CD4-positive, alpha-beta T cell treated with Interleukin-21 for 1 hour (primary cell): Measurements from ENCODE around the gene FBP2.
"Not testable (repeated sequence)": the region's sequence is repeated elsewhere in the genome, so short reads cannot be mapped to it uniquely, and the experiment has no call there.

Source experiments
- DNase-seq: peaks from one replicate; pipeline ENCODE4 v3.0.0-alpha.2; 2020

Gene FBP2

DNA sequence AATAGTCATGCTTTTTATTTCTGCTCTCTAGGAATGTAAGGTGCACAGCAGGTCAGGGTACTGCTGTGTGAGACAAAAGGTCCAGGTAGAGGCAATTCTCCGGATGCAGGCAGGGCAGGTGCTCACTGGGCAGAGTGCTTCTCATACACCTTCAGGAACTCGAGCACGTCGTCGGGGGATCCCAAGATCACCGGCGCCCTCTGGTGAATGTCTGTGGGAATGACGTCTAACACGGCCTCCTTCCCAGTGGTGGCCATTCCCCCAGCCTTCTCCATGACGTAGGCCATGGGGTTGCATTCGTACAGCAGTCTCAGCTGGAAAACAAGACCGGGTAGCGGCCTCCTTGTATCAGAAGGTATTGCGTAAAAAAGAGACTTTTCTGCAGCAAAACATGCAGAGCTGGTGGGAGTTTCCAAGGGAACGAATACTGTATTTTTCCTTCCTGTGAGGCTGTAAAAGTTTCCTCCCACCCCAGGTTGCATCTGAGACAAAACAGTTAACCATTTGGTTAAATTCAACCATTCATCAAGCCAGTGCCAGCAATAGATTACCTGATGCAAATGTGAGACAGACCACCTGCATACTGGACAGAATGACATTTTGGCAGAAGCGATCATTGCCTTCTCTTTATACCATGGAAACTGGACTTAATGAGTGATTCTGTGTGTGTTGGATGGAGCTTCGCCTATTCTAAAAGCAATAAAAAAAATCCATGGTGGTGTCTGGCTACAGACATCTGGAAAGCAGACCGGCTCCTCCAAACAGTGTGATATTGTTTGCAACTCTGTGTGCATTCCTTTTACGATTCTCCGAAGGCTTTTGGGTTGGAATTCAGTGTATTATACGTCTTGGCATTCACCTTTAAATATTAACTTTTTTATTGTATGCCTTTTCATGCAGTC lies 9.9 kb upstream of the FBP2 start:
- DNase-seq, result peak; percentile 58

- no peak for DNase-seq
These were observed 9.0 kb upstream of the FBP2 start for GRCh38 chr9:94602666-94603065.

DNA sequence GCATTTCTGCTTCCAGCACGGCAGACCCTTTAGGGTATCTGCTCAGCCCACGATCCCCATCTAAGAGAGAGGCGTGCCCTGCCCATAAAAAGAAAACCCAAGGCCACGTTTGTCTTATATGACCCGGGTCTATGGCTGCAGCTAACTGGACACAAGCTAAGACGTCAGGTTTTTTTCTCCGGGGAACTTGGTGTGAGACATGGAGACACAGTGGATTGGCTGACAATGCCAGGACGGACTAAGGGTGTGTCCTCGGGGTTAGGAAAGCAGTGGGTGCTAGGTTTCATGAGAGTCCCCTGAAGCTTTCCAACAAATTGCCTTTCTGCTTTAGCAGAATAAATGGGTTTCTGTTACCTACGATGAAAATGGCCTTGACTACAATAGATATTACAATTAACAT lies 7.1 kb upstream of the FBP2 start:
- DNase-seq, result no peak

- no peak for DNase-seq
These were observed 6.6 kb upstream of the FBP2 start for GRCh38 chr9:94600258-94600657.

DNA sequence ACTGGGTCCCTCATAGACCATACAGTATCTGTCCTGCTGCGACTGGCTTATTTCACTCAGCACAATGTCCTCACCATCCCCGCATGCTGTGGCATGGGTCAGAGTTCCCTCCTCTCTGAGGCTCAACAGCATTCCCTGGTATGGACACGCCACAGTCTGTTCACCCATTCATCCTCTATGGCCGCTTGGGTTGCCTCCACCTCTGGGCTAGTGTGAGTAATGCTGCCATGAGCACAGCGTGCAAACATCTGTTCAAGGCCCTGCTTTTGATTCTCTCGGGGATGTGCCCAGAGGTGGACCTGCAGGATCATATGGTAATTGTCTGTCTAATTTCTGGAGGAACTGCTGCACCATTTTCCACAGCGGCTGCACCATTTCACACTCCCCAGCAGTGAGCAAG lies 5.5 kb upstream of the FBP2 start:
- DNase-seq, result no peak

DNA sequence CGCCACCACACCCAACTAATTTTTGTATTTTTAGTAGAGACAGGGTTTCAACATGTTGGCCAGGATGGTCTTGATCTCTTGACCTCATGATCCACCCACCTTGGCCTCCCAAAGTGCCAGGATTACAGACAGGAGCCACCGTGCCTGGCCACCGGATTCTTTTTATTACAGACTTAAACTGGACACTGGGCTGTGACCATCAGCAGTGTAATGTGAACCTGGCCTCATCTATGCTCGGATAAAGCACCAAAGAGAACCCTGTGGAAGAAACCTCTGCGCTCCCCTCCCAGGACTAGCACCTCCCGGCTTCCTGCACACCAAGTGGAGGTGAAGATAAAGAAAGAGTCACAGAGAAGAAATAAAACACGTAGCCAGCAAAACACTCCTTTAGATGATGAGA lies 941 bp downstream of the FBP2 start:
- not testable (repeated sequence) for DNase-seq

DNA sequence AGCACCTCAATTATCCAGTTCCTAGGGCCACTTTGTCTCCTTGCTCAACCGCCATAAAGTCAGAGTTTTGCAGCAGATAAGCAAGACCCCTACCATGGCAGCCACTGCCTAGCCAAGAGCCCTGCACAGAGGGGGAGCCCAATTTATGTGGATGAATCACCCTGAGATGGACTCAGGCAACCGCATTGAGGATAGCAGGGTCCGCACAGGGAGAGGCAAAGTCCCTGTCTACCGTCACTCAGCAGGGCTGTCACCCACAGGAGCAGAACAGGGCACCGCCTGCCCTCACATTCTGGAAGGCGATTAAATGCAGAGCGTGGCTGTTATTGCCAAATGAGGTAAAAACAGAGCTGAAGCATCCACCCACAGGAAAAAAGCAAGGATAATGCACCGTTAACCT lies 1.7 kb downstream of the FBP2 start:
- no peak for DNase-seq

GRCh38 chr9:94591046-94591545 lies 2.5 kb downstream of the FBP2 start:
- not testable (repeated sequence) for DNase-seq

GRCh38 chr9:94588681-94589080 lies 4.9 kb downstream of the FBP2 start:
- DNase-seq, result no peak

- no peak for DNase-seq
These were observed 6.8 kb downstream of the FBP2 start for GRCh38 chr9:94586814-94587213.

DNA sequence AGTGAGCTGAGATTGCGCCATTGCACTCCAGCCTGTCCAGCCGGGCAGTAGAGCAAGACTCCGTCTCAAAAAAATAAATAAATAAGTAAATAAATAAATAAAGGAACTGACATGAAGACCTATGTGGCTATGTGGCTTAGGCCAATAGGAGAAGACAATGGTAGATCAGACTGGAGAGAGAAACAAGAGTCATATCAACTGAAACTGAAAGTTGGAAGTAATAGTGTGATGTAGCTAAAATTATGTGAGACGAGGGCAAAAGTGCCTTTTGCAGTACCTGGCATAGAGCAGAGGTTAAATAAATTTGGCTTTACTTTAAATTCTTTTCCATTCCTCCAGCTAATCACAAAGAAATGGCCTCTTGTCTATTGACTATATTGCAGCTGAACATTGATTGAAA lies 7.3 kb downstream of the FBP2 start:
- peak; percentile 1 for DNase-seq

DNA sequence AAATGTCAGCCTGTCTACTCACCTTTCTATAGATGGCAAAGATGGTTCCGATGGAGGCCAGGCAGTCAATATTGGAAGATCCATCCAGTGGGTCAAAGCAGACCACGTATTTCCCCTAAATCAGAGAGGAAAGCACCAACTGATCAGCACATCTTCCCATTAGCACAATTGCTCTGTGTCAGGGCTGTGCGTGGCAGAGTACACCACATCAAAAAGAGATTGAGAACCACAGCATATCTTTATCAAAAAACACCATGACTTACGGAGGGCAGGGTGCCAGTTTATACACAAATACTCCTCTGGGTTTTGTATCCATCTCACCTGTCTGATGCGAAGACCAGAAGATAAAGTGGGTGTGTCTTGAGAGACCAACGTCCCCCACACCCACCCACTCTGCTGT lies 9.1 kb downstream of the FBP2 start:
- peak; percentile 21 for DNase-seq

DNA sequence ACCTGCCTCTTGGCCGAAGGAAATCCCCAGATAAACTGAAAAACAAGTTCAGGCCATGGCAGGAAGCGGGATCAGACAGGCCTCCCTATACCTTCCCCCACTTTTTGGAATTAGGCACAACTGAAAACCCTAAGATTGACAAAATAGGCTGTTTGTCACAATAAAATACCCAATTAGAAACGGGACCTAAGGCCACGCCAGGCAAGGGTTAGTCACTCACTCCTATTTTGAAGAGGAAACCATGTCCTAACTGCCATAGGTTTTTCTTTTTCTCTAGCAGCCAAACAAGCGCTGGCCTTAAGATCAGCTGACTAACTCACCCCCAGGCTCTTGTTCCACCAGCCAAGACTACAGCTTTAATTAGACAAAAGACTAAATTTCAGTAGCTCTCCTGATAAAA lies 11.9 kb downstream of the FBP2 start:
- DNase-seq, result no peak

DNA sequence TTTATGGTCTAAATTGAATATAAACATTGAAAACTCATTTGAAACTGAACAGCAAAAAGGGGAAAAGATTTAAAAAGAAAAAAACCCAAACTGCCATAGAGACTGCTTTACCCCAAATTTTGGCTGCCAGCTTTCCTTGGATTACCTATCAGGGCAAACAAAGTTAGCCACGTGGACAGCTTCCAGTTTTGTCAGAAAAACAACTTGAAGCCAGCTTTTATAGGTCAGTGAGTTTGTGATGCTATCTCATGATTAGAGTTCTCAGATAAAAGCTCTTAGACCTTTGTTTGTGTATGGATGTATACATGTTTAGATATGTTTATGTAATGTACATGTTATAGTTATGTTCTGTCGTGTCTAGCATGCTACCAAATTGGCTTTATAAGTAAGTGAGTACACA lies 16.1 kb downstream of the FBP2 start:
- DNase-seq, result no peak

DNA sequence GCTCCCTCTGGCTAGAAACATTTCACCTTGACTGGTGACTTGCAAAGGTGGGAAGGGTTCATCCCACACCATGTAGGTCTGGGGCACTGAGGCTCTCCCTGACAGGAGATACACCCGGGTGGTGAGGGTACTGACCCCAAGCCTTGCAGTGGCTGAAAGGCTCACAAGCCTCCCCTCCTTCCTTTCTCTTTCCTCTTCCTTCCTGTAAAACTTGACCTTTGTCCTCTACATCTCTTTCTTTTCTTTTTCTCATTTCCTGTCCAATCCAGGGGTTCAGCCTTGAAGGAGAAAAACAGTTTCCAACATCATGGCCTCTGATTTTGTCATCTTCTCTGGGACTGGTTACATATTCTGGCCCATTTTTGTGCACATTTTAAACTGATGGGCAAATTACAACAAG lies 16.6 kb downstream of the FBP2 start:
- no peak for DNase-seq

- no peak for DNase-seq
These were observed 17.5 kb downstream of the FBP2 start for GRCh38 chr9:94576131-94576530.

GRCh38 chr9:94568972-94569712 lies 24.5 kb downstream of the FBP2 start:
- DNase-seq, result no peak

DNA sequence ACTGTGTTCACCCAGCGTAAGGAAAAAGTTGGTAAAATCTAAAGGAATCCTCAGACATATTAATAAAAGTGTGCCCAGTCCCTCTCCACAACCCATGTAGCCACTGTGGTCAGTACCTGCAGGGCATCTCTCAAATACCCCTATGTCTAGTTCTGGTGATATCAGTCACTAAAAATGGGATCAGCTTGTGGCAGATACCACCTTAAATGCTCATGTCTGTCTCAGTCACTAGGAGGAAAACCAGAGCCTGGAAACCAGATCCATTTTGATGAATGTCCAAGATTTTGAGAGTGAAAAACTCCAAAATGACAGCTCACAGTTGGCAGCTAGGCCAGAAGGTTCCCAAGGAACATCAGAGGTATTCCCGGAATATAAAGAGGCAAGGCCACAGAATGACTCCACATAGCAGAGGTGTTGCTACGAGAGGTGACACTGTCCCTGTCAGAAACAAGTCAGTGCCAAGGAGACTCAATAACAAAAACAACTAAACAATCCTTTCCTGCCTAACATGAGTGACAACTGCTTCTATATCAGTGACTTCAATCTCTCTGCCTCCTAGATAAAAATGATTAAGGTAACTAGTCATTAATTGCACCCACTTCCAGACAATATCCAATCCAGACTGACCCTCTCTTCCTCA lies 25.3 kb downstream of the FBP2 start:
- DNase-seq, result no peak

- no peak for DNase-seq
These were observed 26.4 kb downstream of the FBP2 start for GRCh38 chr9:94567271-94567670.

GRCh38 chr9:94566550-94566949 lies 27.1 kb downstream of the FBP2 start:
- DNase-seq, result no peak

GRCh38 chr9:94564279-94564678 lies 29.3 kb downstream of the FBP2 start:
- DNase-seq, result not testable (repeated sequence)

DNA sequence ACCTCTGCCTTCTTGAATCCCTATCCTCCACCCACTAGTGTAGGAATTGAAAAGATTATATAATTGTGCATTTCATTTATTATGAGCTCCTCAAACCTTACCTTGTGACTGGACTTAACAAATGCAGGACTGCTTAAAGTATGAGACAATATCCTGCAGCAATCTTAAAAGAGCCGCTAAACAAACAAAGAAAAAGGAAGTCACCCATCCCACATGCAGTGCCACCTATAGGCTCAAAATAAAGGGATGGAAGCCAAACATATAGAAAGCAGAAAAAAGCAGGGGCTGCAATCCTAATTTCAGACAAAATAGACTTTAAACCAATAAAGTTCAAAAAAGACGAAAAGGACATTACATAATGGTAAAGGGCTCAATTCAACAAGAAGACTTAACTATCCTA lies 30.1 kb downstream of the FBP2 start:
- DNase-seq, result no peak

DNA sequence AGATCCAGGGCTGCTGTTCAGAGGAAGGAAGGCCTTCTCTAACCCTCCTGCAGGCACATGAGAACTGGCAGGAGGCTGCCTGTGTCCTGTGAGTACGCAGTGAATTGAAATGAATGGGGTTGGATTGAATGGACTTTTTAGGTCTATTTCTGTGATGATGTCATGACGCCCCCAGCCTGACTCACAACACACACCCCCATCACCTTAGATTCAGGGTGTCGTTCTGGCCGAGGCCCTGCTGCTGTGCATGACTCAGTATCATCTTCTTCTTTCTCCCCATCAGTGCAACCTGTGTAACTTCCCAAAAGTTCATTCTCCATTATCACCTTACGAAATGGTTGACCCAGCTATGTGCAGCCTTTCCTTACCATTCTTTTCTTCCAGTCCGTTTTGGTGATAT lies 33.4 kb downstream of the FBP2 start:
- no peak for DNase-seq

DNA sequence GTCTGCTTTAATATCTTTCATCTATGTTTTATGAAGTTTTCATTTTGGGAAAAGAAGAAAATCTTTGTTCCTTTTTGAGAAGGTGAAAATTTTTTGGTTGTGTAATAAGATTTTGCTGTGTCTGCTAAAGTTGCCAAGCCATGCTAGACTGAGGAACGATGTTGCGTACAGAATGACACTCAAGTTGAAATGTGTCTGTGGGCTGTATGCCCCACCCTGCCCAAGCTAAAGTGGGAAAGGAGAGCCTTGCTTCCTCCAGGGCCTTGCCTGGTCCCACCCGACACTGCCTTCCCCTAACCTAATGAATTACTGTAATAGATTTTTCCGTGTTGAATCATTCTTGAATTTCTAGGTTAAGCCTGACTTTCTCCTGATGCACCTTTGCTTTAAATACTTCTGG lies 36.2 kb downstream of the FBP2 start:
- no peak for DNase-seq
